ENCODE results near the gene GOLGA8N.

GOLGA8N gene

GRCh38 chr15:32641517-32642059, 48.3 kb downstream of the GOLGA8N start, which contains the start of gene SCG5:
SCG5 (plus strand) TSS chr15:32641710; CDS start chr15:32643593, 1,883 bp downstream.
- Histone ChIP-seq H3K27me3 (ENCODE audit: low read length) (no peaks in the 10 kb centered on the region), H3K27ac (ENCODE audit: low read depth, low read length) (no peak within 1 kb of the TSS), H3K36me3 (ENCODE audit: low read length) (peaks cover 35% of the 10 kb centered on the region), H3K9me2 (replicated peaks; ENCODE audit: insufficient read depth, low read length) (no peaks in the 10 kb centered on the region), H2AFZ (ENCODE audit: low read depth, low read length, severe bottlenecking) (no peak within 1 kb of the TSS), H3K9ac (ENCODE audit: low read length) (no peak within 1 kb of the TSS), H3K4me3 (ENCODE audit: insufficient read depth, low read length, poor library complexity, severe bottlenecking) (no peak within 1 kb of the TSS), H4K20me1 (ENCODE audit: low read depth, low read length) (peaks cover 11% of the 10 kb centered on the region; the same call in 1 of the 2 replicates), H3F3A (ENCODE audit: insufficient read depth) (peaks cover 27% of the 10 kb centered on the region), H3K4me2 (ENCODE audit: low read depth, low read length, poor library complexity, severe bottlenecking) (no peak within 1 kb of the TSS), H3K9me3 (ENCODE audit: insufficient read depth, low read length) (no peaks in the 10 kb centered on the region), H3K79me2 (ENCODE audit: insufficient read depth, low read length) (0 out of 2 replicates have a peak, but pooled peaks cover 15% of the 10 kb centered on the region)
- no peak for TF ChIP-seq EZH2phosphoT487 (conservative IDR thresholded peaks at IDR 0.05; ENCODE audit: low read length)

DNA sequence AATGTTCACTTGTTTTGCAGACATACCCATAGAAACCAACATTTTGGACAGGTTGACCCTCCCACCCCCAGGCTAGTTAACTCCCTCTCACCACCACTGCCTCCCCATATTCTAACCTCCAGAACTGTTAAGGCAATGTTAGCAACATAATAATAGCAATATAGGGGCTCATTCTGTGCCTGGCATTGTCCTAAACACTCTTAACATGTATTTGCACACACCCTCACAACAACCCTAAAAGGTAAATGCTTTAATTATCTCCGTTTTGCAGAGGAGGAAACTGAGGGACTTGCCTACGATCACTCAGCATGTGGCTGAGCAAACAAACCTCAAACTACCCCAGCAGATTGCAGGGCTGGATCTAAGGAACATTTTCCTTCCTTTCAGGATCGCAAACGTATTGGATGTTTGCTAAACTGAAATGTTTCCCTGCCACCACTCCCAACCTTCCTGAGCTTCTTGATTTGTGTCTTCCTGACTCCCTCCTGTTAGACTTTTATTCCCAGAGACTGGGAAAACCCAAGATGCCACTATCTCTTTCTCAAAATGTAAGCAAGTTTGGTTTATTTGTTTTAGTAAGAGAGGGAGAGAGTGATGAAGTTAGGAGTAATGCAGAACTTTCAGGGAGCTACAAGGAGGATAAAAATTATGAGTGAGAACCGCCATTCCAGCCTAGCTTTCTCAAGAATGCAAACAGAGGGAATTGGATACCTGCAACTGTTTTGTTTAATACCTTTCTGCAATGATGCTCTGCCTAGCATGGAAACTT, 49.6 kb downstream of the GOLGA8N start:
- H3K4me3 ChIP-seq (ENCODE audit: insufficient read depth, low read length, poor library complexity, severe bottlenecking) = no peak overlapping the region
- no peak overlapping the region for H2AFZ ChIP-seq (ENCODE audit: low read depth, low read length, severe bottlenecking)
- no peak overlapping the region for H3K9ac ChIP-seq (ENCODE audit: low read length)
- H3K27ac ChIP-seq (ENCODE audit: low read depth, low read length) = no peak overlapping the region
- H3K9me2 ChIP-seq (replicated peaks; ENCODE audit: insufficient read depth, low read length) = no peaks in the 10 kb centered on the region
- peaks cover 28% of the 10 kb centered on the region for H3K36me3 ChIP-seq (ENCODE audit: low read length)
- 0 out of 2 replicates have a peak, but pooled peaks cover 5% of the 10 kb centered on the region for H4K20me1 ChIP-seq (ENCODE audit: low read depth, low read length)
- H3K79me2 ChIP-seq (ENCODE audit: insufficient read depth, low read length) = 0 out of 2 replicates have a peak, but pooled peaks cover 4% of the 10 kb centered on the region
- H3K9me3 ChIP-seq (ENCODE audit: insufficient read depth, low read length) = no peaks in the 10 kb centered on the region
- H3K27me3 ChIP-seq (ENCODE audit: low read length) = no peaks in the 10 kb centered on the region
- H3F3A ChIP-seq (ENCODE audit: insufficient read depth) = peaks cover 25% of the 10 kb centered on the region
- TF ChIP-seq EZH2phosphoT487 (conservative IDR thresholded peaks at IDR 0.05; ENCODE audit: low read length) (no peak), CTCF (IDR thresholded peaks at IDR 0.05; ENCODE audit: insufficient read depth, low read length, poor library complexity, severe bottlenecking) (no peak)
- no peak overlapping the region for H3K4me2 ChIP-seq (ENCODE audit: low read depth, low read length, poor library complexity, severe bottlenecking)

- no peak overlapping the region for H2AFZ ChIP-seq (ENCODE audit: low read depth, low read length, severe bottlenecking)
- no peaks in the 10 kb centered on the region for H3K9me3 ChIP-seq (ENCODE audit: insufficient read depth, low read length)
- no peak for TF ChIP-seq EZH2phosphoT487 (conservative IDR thresholded peaks at IDR 0.05; ENCODE audit: low read length)
- TF ChIP-seq CTCF (IDR thresholded peaks at IDR 0.05; ENCODE audit: insufficient read depth, low read length, poor library complexity, severe bottlenecking) = no peak
- H3K27me3 ChIP-seq (ENCODE audit: low read length) = no peaks in the 10 kb centered on the region
- no peak overlapping the region for H3K27ac ChIP-seq (ENCODE audit: low read depth, low read length)
- H3K4me2 ChIP-seq (ENCODE audit: low read depth, low read length, poor library complexity, severe bottlenecking) = no peak overlapping the region
- 0 out of 2 replicates have a peak, but pooled peaks cover 5% of the 10 kb centered on the region for H4K20me1 ChIP-seq (ENCODE audit: low read depth, low read length)
- H3K79me2 ChIP-seq (ENCODE audit: insufficient read depth, low read length) = 0 out of 2 replicates have a peak, but pooled peaks cover 4% of the 10 kb centered on the region
- no peak overlapping the region for H3K4me3 ChIP-seq (ENCODE audit: insufficient read depth, low read length, poor library complexity, severe bottlenecking)
- H3F3A ChIP-seq (ENCODE audit: insufficient read depth) = peaks cover 18% of the 10 kb centered on the region; the same call in 1 of the 2 replicates
- peaks cover 19% of the 10 kb centered on the region for H3K36me3 ChIP-seq (ENCODE audit: low read length)
- no peak overlapping the region for H3K9ac ChIP-seq (ENCODE audit: low read length)
- H3K9me2 ChIP-seq (replicated peaks; ENCODE audit: insufficient read depth, low read length) = no peaks in the 10 kb centered on the region
Measured at GRCh38 chr15:32643907-32644445, 50.7 kb downstream of the GOLGA8N start.

Data from SU-DHL-6 (cell line).